Activated T-helper 1 cell treated with Interleukin-2 at 50 U/mL for 16 hours (primary cell): ENCODE data around the gene SYT1.

ENCODE experiments used
- DNase-seq: peaks from one replicate; pipeline ENCODE4 v3.0.0-alpha.2; 2020; ENCODE audit warnings: low read depth

Gene SYT1

DNA sequence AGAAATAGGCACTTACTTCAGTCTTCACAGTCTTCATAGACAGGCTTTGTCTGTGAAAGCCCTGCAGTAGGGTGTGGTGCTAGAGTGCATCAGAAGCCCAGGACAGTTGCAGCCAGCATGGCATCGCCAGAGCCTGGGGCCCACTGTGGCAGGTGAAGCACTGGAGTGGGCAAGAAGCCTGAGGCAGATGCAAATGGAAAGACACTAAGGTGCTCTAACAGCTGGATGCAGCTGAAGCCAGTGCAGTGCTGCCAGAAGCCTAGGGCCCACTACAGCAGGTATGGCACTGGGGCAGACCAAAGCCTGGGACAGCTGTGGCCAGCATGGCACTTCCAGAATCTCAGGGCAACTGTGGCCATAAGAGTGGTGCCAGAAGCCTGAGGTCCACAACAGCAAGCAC, 358.6 kb downstream of the SYT1 start:
- DNase-seq = no peak

DNA sequence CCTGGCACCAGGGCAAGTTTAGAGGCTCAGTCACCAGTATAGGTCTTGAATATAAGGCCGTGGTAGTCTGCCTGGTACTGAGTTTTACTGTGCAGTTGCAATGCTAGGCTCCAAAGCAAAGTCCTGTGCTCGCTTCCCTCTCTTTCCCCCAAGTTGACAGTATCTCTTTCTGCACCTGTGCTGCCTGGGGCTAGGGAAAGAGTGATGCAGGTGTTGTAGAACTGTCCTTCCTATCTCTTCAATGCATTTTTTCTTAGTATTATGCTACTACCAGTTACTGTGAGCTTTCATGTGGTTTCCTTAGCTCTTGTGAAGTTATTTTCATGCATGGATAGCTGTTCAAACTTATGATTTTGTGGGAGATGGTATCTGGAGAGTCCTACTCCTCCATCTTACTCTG, 359.2 kb downstream of the SYT1 start:
- no peak for DNase-seq

DNA sequence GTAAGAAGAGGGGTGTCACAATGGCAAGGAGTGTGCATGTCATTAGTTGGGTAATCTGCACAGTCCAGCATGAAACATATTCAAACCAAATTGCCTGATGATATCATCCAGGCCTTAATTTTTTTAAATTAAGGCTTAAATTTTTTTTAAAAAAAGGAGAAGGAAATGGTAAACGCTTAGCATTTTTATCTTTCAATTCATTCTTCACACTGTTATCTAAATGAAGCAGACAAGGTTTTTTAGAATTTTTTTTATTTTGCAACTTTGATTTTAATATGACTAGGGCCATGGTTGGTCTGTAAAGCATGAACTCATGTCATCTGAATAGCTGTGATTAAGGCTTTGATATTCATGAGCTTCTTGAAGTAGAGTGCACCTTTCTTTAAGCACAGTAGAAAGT, 362.5 kb downstream of the SYT1 start:
- no peak for DNase-seq

DNA sequence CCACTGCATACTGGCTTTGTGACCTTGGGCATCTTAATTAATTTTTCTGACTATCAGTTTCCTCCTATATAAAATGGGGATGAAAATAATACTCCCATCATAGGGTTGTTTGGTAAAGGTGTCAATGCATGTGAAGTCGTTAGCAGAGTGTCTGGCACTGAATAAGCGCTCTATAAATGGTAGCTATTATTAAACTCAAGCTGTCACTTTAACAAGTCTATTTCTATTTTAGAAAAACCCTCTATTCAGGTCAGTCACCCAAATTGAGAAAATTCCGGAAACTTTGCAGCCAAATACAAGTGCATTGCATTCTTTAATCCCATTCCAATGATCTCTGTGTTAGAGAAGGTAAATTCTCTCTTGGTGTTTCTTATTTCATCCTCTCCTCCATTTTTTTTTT, 363.1 kb downstream of the SYT1 start:
- DNase-seq = no peak

DNA sequence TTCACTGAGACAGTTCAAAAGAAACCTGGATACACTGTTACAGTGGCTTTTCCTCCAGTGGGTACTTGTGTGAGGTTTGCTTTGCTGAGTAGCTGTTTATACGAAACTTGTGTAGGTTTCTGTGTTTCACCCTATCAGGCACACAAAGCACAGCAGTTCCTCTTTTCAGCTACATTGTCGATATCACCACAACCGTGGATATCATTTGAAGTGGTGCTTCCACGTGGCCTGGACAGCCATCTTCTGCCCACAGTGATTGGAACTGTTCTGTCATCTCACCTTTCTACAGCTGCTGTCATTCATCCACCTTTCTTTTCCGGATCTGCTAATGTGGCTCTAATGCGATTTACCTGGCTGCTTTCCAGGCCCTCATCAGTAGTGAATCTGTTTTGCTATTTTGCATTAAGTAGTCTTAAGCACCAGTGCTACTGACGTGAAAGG, 368.8 kb downstream of the SYT1 start:
- DNase-seq = no peak

DNA sequence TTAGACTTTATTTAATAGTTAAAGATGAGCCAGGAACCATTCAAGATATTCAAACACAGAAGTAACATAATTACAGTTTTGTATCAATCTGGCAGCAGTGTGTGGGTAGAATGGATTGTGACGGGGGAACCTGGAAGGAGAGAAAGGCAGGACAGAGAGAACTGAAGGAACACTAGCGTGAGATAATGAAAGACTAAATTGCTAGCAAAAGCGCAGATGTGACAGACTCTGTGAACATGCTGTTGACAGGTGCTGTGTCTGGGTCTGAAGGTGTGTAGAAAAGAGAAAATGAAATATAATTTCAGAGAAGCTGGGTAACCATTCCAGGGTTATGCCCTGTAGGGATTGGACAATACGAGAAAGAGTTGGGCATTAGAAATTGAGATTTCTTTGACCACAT, 372.3 kb downstream of the SYT1 start:
- no peak for DNase-seq

DNA sequence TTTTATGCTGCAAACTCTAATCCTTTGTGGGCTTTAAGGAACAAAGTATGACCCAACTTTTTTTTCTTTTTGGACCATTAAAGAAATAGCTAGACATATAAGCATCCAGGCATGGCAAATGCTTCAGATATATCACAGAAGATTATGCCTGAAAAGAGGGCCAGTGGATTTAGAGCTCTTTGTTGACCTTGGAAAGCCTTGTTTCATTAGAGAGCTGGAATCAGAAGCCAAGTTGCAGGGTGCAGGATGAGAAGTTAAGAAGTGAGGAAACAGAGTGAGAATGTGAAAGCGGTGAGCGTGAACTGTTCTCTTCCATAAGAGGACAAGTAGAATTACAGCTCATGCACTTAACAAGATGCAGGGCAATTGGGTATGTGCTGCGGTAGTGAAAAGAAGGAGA, 373.7 kb downstream of the SYT1 start:
- no peak for DNase-seq

DNA sequence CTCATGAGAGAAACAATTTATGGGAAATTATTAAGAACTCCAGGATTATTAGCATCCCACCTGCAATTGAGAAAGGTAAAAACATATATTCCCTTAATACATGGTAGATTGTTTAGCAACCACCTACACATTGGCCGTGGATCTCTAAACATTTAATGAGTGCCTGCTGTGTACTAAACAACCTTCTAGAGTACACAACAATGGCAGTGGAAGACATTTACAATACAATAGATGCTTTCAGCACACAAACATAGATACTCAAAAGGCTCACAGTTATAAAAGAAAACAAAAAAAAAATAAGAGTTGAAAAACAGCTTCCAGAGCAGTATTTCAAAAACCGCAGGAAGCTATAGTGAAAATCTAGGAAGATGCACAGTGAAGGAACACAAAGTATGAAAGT, 382.9 kb downstream of the SYT1 start:
- no peak for DNase-seq

DNA sequence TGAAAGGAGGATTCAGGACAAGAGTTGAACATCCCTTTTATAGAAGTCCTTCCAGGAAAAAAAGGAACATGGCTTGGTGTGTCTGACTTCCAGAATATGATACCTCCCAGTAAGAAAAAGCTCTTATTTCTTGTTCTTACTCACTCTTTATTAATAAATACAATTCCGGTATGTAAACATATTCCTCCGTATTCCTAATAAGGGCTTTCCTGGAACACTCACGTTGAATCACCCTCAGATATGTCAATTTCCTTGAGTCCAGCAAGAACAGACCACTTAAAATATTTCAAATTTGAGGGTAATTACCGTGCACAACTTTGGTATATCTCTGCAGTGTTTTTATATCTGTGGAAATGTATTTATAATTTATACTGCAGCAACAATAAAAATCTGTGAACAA, 385.6 kb downstream of the SYT1 start:
- no peak for DNase-seq

DNA sequence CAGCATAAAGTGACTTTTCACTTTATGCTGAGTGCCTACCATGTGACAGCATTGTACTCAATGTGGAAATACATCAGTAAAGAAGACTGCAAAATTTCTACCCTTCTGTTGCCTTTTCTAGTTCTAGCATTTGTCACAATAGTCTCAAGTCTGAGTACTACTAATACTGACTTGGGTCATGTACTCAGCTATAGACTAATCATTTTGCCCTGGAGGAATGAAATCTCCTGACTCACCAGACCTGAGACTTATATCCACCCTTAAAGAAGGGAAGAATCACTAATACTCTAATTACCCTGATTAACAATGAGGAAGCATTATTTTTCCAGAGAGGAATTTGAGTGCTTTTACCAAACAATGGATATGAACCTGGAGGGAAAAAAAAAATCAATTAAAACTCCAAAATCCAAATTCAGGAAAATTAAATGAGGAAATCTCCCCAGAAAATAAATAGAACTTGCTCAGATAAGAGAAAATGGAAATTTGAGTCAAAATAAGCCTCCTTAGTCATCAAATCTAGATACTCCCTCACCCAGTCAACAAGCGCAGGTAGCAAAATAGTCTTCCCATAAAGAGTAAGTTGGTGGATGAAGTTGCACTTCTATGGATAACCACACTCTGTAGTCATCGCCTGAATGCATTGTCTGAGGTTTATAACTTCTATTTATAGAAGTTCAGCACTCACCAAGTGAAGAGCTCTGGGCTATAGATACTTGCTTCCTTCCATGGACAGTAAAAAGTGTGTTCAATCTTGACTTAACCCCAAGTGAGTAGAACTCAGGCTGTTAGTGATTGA, 386.6 kb downstream of the SYT1 start:
- DNase-seq = no peak

DNA sequence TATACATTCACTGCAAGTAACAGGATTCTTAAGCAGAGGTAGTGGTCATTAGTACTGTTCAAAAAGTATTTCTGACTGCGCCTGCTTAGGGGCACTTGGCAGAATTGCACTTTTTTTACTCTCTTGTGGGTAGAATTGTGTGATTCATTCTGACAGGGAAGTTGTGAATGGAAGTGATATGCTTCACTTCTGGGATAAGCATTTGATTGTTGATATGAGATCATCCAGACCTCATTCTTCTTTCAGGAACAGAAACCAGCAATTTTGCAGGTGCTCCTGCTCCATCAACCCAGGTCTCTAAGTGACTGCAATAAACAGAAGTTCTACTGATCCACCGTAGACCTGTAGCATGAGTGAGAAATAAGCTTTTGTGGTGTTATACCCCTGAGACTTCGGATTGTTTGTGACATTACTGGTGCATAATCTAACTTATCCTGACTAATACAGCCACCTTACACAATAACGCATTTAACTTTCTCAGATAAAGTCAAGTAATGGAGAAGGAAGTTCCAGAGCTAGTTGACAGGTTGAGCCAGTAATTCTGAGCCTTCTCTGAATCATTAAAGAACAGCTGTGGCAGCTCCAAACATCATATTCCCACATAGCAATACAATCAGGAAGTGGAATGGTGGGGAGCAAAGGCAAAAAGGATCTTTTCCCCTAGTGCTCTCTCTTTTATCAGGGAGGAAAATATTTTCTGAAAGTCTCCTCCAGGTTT, 387.9 kb downstream of the SYT1 start:
- DNase-seq = no peak

DNA sequence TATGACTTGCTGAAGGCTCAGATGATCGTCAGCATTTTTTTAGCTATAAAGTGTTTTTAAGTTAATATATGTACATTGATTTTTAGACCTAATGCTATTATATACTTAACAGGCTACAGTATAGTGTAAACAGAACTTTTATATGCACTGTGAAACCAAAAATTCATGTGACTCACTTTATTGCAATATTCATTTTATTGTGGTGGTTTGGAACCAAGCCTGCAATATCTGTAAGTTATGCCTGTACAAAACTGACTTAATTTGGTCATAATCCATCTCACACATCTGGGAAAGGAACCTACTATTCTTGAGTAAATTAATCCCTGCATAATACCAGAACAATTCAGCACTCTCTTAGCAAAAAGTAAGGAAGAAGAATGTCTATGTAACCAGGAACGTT, 390.7 kb downstream of the SYT1 start:
- DNase-seq = no peak

DNA sequence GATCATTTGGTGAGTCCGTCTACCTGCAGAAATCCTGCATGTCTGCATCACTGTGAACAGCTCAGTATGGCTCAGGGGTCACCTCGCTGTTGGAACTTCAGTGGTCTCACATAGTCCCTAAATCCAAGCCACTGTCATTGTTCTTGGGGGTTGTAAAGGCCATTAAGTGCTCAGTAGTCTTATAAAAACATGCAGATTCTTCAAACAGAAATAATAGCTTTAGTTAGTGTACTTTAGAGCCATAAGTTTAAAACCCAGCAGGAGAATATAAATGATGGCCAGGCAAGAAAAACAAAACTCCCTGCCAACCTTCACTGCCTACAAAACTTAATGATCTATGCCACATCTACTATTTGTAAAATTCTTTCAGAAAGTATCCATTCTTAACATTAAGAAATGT, 396.3 kb downstream of the SYT1 start:
- DNase-seq = no peak

DNA sequence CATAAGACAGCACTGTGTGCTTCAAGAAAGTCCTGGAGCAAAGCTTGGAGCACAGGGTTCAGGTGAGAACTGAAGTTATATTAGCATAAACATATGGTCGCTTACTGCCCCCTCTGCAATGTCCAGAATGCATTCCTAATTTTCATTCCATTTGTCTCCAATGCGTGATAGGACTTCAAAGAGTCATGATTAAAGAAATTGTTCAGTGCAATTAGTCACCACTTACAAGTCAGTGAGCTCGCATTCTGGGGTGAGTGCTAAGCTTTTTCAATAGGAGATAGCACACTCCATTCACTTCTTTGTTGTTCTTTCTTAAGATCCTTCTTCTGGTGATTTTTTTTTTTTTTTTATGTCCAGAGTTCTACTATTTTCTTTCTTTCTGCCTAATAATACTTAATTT, 398.4 kb downstream of the SYT1 start:
- DNase-seq = no peak

DNA sequence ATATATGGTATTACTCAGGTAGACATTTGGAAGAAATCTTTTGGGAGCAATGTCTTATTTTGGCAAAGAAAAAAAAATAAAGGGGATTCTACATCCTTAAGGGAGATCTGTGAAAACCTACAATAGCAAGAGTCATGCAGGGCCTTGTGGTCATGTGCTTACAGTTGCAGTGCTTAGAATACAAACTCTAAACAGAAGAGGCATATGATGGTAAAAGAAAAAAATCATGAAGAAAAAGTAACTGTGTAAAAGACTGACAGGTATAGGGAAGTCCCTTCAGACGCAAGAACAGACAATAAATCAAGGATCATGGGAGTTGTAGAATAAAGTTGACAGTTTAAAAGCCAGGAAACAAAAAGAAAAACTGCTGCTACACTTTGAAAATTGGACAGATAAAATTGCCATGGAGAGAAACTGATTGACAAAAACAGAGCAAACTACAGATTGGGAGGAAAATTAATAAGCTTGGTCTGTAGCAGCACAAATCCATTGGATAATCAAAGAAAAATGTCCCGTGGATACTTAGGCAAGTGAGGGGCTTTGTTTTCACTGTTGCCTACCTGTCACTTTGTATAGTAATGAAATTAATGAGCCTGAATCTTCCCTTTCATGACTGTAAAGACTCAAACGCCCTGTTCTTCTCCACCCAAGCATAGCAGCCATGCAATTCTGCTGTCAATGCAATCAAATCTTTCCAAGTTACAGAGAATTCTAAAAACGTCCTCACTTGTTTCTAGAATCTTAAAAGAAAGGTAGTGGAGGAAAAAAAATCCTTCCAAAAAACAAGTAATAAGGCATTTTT, 402.0 kb downstream of the SYT1 start:
- DNase-seq = no peak

DNA sequence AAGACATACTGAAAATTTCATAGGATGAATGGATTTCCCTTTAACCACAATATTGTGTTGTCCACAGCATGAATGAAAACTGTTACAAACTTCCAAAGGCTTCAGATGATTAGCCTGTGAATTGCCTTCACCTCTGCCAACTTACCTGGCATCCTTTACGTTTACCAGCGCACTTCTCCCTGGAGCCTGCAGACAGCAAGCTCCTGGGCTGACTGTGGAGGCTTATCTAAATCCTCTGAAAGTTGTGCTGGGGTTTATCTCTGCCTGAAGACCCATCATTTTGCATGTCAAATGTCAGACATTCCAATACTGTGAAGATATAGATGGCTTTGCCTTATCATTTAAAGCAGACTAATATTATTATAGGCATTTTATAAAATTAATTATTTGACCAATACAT, 403.0 kb downstream of the SYT1 start:
- DNase-seq = no peak

DNA sequence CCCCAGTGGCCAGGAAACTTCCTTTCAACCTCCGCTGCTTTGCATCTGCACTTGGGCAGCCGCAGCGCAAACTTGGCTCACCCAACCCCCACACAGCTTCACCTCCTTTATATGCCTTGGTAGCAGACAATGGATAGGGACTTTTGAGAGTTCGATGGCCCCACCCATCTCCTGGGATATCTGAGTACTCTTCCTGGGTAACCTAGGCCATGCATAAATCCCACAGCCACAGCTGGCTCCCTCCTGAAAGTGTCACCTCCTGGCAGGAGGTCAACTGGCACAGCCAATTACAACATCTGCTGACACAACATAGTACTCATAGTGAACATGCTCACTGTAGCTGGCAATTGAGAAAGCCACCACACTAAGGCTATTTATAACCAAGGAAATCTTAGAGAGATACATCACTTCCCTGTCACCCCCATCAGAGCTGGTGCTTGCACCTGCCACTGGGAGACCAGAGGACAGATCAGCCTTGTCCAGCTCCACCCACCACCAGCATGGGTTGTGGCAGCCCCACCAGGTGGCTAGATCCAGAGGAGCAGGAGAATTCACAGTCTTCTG, 410.0 kb downstream of the SYT1 start:
- no peak for DNase-seq

DNA sequence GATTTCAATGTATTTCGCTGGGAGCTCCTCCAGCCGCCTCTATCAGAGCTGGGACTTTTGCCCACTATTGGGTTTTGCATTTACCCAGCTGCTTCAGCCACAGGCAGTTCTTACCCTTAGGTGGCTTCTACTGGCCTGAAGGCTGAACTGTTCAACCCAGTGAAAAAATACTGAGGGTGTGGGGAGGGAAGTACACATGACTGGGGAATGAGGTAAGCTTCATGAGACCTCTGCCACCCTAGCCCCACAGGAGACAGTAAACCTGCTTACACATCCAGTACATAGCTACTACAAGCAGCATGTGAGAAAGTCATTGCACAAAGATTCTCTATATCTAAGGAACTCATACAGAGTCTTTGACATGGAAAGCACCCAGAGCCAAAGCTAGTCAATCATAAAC, 411.1 kb downstream of the SYT1 start:
- no peak for DNase-seq

DNA sequence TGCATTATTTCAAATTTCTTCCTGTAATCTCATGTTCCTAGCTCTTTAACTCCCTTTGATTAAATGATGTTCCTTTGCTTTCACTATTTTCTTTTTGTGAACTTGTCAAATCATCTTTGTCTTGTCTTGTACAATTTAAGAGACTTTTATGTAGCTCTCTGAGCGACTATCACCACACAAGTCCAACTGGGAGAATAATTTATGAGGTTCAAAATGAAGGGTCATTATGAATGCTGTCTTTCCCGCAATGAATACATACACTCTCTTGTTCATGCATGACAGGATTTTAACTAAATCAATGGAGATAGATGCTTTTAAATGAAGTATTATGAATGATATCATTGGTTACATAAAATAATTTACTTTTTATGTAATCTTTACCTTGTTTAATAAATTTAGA, 418.8 kb downstream of the SYT1 start:
- no peak for DNase-seq

DNA sequence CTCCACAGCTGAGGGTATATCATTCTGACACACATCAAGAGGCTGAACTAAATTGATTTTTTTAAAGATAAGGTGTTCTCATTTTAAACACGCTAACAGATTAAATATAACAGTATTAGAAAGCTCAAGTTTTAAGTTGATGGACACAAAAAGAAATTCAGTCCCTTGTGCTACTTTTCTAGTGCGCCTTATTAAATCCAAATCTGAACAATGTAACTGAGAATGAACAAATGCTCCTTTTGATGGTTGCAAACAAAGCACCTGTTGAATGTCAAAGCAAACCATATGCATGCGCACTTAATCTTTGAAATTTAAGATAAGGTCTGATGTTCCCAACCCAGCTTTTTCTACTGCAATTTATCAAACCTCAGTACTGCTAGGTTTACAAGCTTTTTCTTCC, 424.3 kb downstream of the SYT1 start:
- DNase-seq = no peak

DNA sequence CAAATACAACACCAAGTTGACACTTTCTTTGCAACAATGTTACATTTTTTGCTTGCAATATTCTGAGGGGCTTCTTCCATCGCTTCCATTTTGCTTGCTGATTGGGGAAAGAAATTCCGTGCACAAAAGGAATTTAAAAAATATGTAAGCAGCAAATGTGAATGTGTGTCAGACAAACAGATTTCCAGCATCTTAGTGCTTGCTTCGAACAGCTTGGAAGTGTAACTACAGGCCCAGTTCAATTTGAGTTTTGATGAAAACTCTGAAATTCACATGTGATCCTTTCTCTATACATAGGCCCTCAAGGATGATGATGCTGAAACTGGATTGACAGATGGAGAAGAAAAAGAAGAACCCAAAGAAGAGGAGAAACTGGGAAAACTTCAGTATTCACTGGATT, 427.1 kb downstream of the SYT1 start:
- no peak for DNase-seq

DNA sequence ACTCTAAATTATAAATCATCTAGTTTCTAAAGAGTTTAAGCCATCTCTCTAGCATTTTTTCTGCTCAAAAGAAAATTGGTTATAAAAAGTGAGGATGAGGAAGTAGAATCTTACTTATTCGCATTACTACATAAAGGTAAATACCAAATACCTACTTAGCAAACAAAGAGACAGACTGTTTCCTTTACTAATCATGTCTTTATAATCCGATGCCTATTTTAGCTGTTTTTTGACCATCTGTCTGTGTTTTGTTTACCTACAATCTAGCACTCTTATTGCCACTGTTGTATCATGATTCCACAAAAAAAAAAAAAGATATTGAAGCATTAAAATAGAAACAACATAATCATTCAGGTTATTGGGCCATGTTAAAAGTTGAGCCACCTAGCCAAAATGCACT, 430.0 kb downstream of the SYT1 start:
- no peak for DNase-seq

DNA sequence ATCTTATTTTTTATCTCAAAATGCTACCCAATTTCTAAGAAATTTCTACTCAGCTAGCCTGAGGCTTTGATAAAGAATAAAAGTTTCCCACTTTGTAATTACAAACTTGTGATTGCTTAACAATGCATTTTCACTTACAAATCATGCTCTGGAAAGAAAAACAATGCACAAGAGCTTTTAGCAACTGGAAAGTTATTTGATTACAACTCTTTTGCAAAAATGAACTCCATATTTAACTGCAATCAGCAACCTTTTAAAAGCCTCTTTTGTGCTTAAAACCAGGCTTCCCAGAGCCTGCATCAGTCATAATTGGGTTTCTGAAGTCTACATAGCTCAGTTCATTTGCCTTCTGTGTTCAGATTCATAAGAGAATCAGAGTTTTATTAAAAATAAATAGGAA, 431.0 kb downstream of the SYT1 start:
- DNase-seq = no peak
